SIG-M5 (cell line): Measurements from ENCODE around the gene TMEM253.

Experiments used
- DNase-seq: peaks from one replicate; lab custom pipeline; 2025; lab: John Stamatoyannopoulos, UW

The TMEM253 gene

GRCh38 chr14:21105095-21105494, 4.2 kb downstream of the TMEM253 start:
- DNase-seq: no peak

- DNase-seq: no peak
These were observed 5.3 kb downstream of the TMEM253 start for GRCh38 chr14:21106176-21106497.

GRCh38 chr14:21106498-21107282, 5.8 kb downstream of the TMEM253 start:
- no peak for DNase-seq

DNA sequence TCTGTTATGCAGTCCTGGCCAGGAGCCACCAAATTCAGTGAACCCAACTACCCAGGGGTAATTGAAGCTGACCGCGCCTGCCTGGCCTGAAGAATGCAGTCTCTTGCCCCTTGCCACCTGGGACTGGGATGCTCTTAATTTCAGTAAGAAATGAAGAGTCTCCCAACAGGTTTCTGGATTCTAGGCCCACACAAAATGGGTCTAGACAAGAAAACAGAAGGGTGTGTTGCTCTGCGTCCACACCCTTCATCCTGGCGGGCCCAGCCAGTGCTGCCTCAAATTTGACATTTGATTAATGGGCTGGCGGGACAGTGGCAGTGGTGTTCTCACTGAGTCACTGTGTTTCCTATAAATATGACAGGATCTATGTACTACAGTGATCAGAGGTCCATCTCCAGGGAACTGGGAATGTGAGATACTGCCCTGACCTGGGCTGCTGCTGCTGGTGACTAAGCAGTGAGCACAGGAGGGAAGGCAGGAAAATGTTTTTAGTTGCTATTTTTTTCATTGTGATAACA, 6.5 kb downstream of the TMEM253 start:
- DNase-seq: no peak

DNA sequence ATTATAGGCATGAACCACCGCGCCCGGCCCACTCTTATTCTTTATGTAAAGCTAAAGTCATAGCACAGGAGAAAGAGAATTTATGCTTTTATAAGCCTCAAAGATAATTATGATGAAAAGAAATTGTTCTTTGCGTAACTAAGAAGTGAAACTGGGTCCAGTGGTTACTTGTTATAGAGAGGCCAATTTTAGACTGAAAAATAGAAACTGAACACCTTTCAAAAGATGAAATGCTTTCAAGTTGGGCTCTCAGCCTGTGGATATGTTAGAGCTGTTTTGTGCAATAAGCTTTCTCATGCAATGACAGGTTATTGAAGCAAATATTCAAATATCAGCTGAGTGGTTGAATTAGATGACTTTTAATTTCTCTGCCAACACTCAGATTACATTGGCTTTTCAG, 7.9 kb downstream of the TMEM253 start:
- DNase-seq: no peak

DNA sequence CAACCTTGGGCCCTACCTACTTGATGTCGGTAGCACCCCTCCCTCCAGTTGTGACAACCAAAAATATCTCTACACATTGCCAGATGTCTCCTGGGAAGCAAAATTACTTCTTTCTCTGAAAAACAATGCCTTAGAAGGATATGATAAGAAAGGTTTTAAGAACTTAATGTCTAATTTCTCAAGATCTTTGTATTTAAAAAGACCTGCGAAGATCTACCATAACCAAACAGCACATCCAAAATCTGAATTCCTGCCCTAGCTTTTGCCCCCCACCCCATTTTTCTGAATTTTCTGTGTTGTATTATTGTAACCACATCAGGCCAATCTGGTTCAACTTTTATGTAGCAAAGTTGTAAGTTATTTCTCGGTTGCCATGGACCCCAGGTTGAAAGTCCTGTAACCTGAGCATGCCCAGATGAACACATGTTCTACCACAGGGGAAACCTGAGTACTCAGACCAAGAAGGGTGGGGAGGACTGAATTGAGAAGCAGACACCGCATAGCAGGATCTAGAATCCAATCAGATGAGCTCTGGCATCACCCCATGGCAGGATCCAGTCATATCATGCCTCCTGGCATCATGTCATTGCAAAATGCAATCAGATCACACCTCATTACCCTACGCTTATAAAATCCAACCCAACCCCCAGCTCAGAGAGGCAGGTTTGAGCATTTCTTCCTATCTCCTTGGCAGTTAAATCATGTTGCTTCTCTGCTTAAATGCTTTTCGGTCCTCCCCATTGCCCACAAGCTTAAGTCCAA, 8.7 kb downstream of the TMEM253 start:
- no peak for DNase-seq

- DNase-seq: no peak
These were observed 11.4 kb downstream of the TMEM253 start for GRCh38 chr14:21112255-21112654.

DNA sequence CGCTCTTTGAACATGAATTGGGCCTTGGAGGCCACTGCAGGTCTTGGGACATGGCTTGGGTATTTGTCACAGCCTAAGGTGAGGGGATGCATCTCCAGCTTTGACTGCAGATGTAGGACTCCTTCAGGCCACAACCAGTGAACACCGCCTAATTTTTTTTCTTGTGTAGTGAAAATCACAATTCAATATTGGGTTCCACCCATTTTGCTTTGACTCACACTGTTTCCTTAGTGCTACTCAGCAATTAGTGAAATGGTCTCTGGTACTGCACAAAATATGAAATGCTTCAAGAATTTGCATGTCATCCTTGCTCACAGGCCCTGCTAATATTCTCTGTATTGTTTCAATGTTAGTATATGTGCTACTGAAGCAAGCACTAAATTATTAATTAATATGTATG, 12.5 kb downstream of the TMEM253 start:
- DNase-seq: no peak

- DNase-seq: no peak
These were observed 18.1 kb downstream of the TMEM253 start for GRCh38 chr14:21118933-21119332.

GRCh38 chr14:21120686-21121085, 19.8 kb downstream of the TMEM253 start:
- no peak for DNase-seq

GRCh38 chr14:21121122-21121521, 20.3 kb downstream of the TMEM253 start:
- DNase-seq: no peak

DNA sequence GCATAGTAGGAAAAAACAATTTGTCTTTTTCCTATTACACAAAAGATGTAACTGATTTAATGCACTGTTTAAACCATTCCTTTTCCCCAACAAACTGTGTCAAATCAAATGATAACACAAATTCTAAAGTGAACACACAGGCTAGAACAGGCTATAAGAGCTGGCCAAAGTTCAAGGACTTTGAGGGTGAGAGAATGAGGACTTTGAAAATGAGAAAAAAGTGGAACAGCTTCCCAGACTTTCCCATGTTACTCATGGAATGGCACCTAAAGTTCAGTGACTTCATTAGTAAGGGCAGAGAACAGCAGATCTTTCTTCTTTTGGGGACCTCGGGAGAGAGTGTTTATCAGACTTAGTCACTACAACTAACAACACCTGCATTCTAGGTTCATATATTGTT, 22.6 kb downstream of the TMEM253 start:
- no peak for DNase-seq

GRCh38 chr14:21133901-21134300, 33.0 kb downstream of the TMEM253 start:
- no peak for DNase-seq

DNA sequence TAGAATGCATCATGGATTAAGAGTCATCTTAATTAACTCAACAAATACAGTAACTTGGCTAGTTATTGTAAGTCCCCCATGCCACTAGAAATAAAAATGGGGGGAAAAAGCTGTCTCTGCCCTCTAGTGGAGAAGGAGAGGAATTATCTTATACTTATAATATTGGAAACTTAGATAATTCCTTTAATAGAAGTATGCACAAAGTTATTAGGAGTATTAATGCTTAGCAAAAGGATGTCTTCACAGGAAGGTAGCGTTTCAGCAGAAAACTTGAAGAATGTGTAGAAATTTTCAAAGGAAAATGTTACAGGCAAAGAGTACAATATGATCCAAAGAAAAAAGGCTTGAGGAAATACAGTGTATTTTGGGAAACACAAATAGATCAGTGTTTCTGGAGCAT, 35.2 kb downstream of the TMEM253 start:
- DNase-seq: no peak

GRCh38 chr14:21142357-21142756, 41.5 kb downstream of the TMEM253 start:
- DNase-seq: no peak

- DNase-seq: no peak
These were observed 44.6 kb downstream of the TMEM253 start for GRCh38 chr14:21145437-21145836.

DNA sequence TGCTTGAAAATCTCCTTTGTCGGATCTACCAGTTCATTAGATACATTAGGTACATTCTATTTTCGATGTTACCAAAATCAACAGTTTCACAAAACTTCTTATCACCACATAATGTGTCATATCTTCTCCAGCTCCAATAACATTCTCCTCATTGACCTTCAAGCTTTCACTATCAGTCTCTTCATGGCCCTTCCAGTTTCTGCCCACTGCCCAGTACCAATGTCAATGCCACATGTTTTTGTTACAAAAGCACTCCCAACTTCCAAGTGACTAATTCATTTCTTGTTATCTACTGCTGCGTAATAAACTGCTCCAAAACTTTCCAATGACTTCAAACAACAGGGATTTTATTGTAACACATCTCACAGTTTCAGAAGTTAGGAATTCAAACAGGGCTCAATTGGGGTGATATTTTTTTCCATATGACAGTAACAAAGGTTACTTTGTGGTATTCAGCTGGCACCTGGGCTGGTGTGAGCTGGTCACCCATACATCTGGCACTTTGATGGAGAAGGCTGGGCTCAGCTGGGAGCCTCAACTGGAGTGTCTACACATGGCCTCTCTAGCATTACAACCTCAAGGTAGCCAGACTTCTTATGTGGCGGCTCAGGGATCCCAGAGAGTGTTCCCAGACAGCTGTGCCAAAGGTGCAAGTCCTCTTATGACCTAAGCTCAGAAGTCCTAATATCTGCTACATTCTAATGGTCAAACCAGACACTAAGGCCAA, 48.9 kb downstream of the TMEM253 start:
- no peak for DNase-seq
